HepG2 (cell line): ENCODE measurements around the gene WWP2. TPM values are rescaled to one million over a fixed set of nuclear protein-coding genes. Genes with fewer than 3 reads are reported as not detected.
"Not testable (repeated sequence)": the region's sequence is repeated elsewhere in the genome, so short reads cannot be mapped to it uniquely, and the experiment has no call there.

Experiments
- ATAC-seq: fragments of 200-7000 bp; cut with Tn5 transposase; 3 replicates; pipeline ENCODE4 v1.9.1; 2020; ENCODE audit warnings: mild to moderate bottlenecking, moderate library complexity
- BruUV-seq: library from RNA; stranded (reverse); fragments of 400-500 nt; replicated peaks from 2 replicates; lab custom pipeline; 2021; lab: Mats Ljungman, UMichigan
- CTCF ChIA-PET: fragments of 300-600 bp; formaldehyde crosslinking; extraction: SDS; loops from one replicate; lab custom pipeline; 2021; ENCODE audit warnings: low total read pairs, inconsistent platforms, low intra/inter-chr PET ratio; lab: Yijun Ruan, JAX
- POLR2A ChIA-PET: fragments of 350-600 bp; sonication (Branson Sonifier 250); formaldehyde crosslinking; loops from one replicate; lab custom pipeline; 2020; ENCODE audit warnings: antibody characterized with exemption, inconsistent platforms; lab: Yijun Ruan, JAX
- DNase-seq: peaks from one replicate; pipeline ENCODE4 v3.0.0-alpha.2; 2015; ENCODE audit warnings: low spot score
- FAIRE-seq: peaks from 3 replicates; lab custom pipeline; 2011; peaks lifted over from hg19 to GRCh38; lab: Jason Lieb, UNC
- H2AFZ ChIP-seq: one replicate; pipeline ENCODE4 v1.6.1; 2011; ENCODE audit warnings: low read length, inconsistent platforms
- H3K27ac ChIP-seq: fragments of 300-600 bp; 3 replicates; pipeline ENCODE4 v1.8.0; 2011; ENCODE audit warnings: mixed run types, mild to moderate bottlenecking, mixed read lengths, low read length, inconsistent platforms; ENCODE audit not compliant: insufficient read depth; ENCODE audit errors: extremely low read length
- H3K27me3 ChIP-seq, 2 experiments: fragments of 200-600 bp in 1 of 2; 2 replicates in 1 of 2; 3 replicates in 1 of 2; pipeline versions ENCODE4 v1.6.0 to v1.8.0; 2011; ENCODE audit warnings: low read length in 2 of 2, mild to moderate bottlenecking in 2 of 2, moderate library complexity in 2 of 2, inconsistent platforms in 1 of 2; ENCODE audit not compliant: insufficient read depth in 2 of 2, control insufficient read depth in 1 of 2
- H3K36me3 ChIP-seq, 2 experiments: fragments of 200-600 bp in 1 of 2; replicated peaks in 1 of 2; 2 replicates in 1 of 2; 3 replicates in 1 of 2; pipeline versions ENCODE4 v1.5.1 to v1.8.0; 2011; ENCODE audit warnings: low read length in 2 of 2, inconsistent platforms in 1 of 2; ENCODE audit not compliant: insufficient read depth in 2 of 2, control insufficient read depth in 1 of 2
- H3K4me1 ChIP-seq: 2 replicates; pipeline ENCODE4 v1.5.1; 2012; ENCODE audit warnings: low read length, inconsistent platforms; ENCODE audit not compliant: insufficient read depth
- H3K4me2 ChIP-seq: 2 replicates; pipeline ENCODE4 v1.6.0; 2011; ENCODE audit warnings: low read depth, low read length, inconsistent platforms
- H3K4me3 ChIP-seq, 3 experiments: fragments of 200-600 bp in 1 of 3; sonication (generic), shearing (Covaris generic) in 1 of 3; replicated peaks in 1 of 3; 2 replicates each; pipeline ENCODE4 v1.5.1; 2011 to 2016; ENCODE audit warnings: low read length in 3 of 3, inconsistent platforms in 2 of 3, low read depth in 2 of 3, mild to moderate bottlenecking in 2 of 3, control low read depth in 1 of 3, mixed read lengths in 1 of 3; ENCODE audit not compliant: insufficient read depth in 1 of 3
- H3K79me2 ChIP-seq: one replicate; pipeline ENCODE4 v1.6.1; 2011; ENCODE audit warnings: low read length, inconsistent platforms; ENCODE audit not compliant: insufficient read depth
- H3K9ac ChIP-seq: 2 replicates; pipeline ENCODE4 v1.6.0; 2011; ENCODE audit warnings: mild to moderate bottlenecking, low read depth, low read length, inconsistent platforms; ENCODE audit not compliant: insufficient read depth
- H3K9me3 ChIP-seq: 2 replicates; pipeline ENCODE4 v1.5.1; 2012; ENCODE audit warnings: mild to moderate bottlenecking, low read length
- H4K20me1 ChIP-seq: 2 replicates; pipeline ENCODE4 v1.6.0; 2011; ENCODE audit warnings: inconsistent platforms, mild to moderate bottlenecking, low read length, moderate library complexity; ENCODE audit not compliant: insufficient read depth
- HIVEP1 ChIP-seq: sonication (generic); formaldehyde crosslinking; IDR thresholded peaks from 2 replicates; pipeline ENCODE4 v1.4.0; 2020; ENCODE audit warnings: mild to moderate bottlenecking, missing genetic modification reagents
- HNF1B ChIP-seq: sonication (generic); formaldehyde crosslinking; IDR thresholded peaks from 2 replicates; pipeline ENCODE4 v1.5.1; 2020; ENCODE audit warnings: mild to moderate bottlenecking, moderate library complexity, missing genetic modification reagents
- KAT7 ChIP-seq: IDR thresholded peaks from 2 replicates; pipeline ENCODE4 v1.6.1; 2018; ENCODE audit warnings: borderline replicate concordance, missing compliant biosample characterization
- NFIB ChIP-seq: sonication (generic); formaldehyde crosslinking; IDR thresholded peaks from 2 replicates; pipeline ENCODE4 v1.9.0; 2021; ENCODE audit warnings: missing genetic modification reagents, mild to moderate bottlenecking, borderline replicate concordance
- PITX1 ChIP-seq: sonication (generic); formaldehyde crosslinking; IDR thresholded peaks from 2 replicates; pipeline ENCODE4 v1.5.1; 2020; ENCODE audit warnings: mild to moderate bottlenecking, missing genetic modification reagents
- ZBTB4 ChIP-seq: sonication (generic); formaldehyde crosslinking; IDR thresholded peaks from 2 replicates; pipeline ENCODE4 v1.4.0; 2020; ENCODE audit warnings: missing genetic modification reagents, mild to moderate bottlenecking, borderline replicate concordance
- ZNF121 ChIP-seq: sonication (generic); formaldehyde crosslinking; IDR thresholded peaks from 2 replicates; pipeline ENCODE4 v1.5.0; 2020; ENCODE audit warnings: mild to moderate bottlenecking, missing genetic modification reagents
- ZNF280D ChIP-seq: sonication (generic); formaldehyde crosslinking; IDR thresholded peaks from 2 replicates; pipeline ENCODE4 v1.5.1; 2020; ENCODE audit warnings: mild to moderate bottlenecking, missing genetic modification reagents
- ZNF547 ChIP-seq: sonication (generic); formaldehyde crosslinking; IDR thresholded peaks from 2 replicates; pipeline ENCODE4 v1.5.1; 2020; ENCODE audit warnings: mild to moderate bottlenecking, missing genetic modification reagents
- ZNF619 ChIP-seq: sonication (generic); formaldehyde crosslinking; IDR thresholded peaks from 2 replicates; pipeline ENCODE4 v1.4.0; 2020; ENCODE audit warnings: mild to moderate bottlenecking, missing genetic modification reagents
- ZNF670 ChIP-seq: sonication (generic); formaldehyde crosslinking; IDR thresholded peaks from 2 replicates; pipeline ENCODE4 v1.8.0; 2022; ENCODE audit warnings: mild to moderate bottlenecking, missing genetic modification reagents, borderline replicate concordance
- ZNF816 ChIP-seq: sonication (generic); formaldehyde crosslinking; IDR thresholded peaks from 2 replicates; pipeline ENCODE4 v1.8.0; 2022; ENCODE audit warnings: missing genetic modification reagents, mild to moderate bottlenecking, borderline replicate concordance
- WGBS: methylation state at CpG from one replicate; pipeline ENCODE4 v1.1.6; 2017; ENCODE audit warnings: low lambda C conversion rate; 5-methylcytosine and 5-hydroxymethylcytosine counted together
- in situ Hi-C: cut with HindIII; loops from 2 replicates; pipeline ENCODE4 v1.10.0; 2017; ENCODE audit warnings: low pct_unique_long_range_greater_than_20kb; ENCODE audit not compliant: extremely low pct_ligation_motif_present
- intact Hi-C: fragments of 100-400 bp; cut with micrococcal nuclease; formaldehyde crosslinking; loops from one replicate; pipeline ENCODE4 v1.10.0; 2022; ENCODE audit not compliant: unreplicated experiment
- polyA plus RNA-seq, 8 experiments: library from polyadenylated mRNA; depleted of rRNA in 3 of 8; stranded (reverse) in 7 of 8; unstranded in 1 of 8; fragments of >200 nt; fragmentation: Illumina TruSeq in 4 of 8; extraction: Trizol in 4 of 8; gene quantifications; 2 replicates each; pipeline versions ENCODE4 v1.2.1 to v1.2.3, GENCODE V29; 2011 to 2016; ENCODE audit warnings: low read depth in 4 of 8, missing spikeins in 1 of 8, mixed read lengths in 1 of 8; ENCODE audit not compliant: insufficient read depth in 1 of 8
- total RNA-seq, 5 experiments: library from RNA; depleted of rRNA; stranded (reverse); fragments of >200 nt; fragmentation: Illumina TruSeq; extraction: Trizol; gene quantifications; 2 replicates each; pipeline ENCODE4 v1.2.3, GENCODE V29; 2016; ENCODE audit warnings: low read depth in 1 of 5
- TF ChIP-seq, protein P1 (sequence below): sonication (generic); formaldehyde crosslinking; IDR thresholded peaks from 2 replicates; pipeline ENCODE4 v1.5.0; 2020; ENCODE audit warnings: mild to moderate bottlenecking, missing genetic modification reagents

Gene WWP2
- total and polyA plus RNA-seq, 2 of the 13 experiments (the other 11 are each of a cell fraction or from before 2014, with no cell fraction given): 11.4 to 28.2 TPM

- in situ Hi-C loops, DNase-seq, H4K20me1 ChIP-seq, H3K4me2 ChIP-seq, BruUV-seq, H3K27me3 ChIP-seq, H3K79me2 ChIP-seq, intact Hi-C loops, H3K9me3 ChIP-seq, H3K4me3 ChIP-seq, CTCF ChIA-PET, FAIRE-seq, H2AFZ ChIP-seq, H3K9ac ChIP-seq, ATAC-seq: not testable (repeated sequence)
- Histone ChIP-seq H3K4me1 (peaks cover 54% of the 10 kb centered on the region), H3K36me3 (peaks cover 11 to 12% of the 10 kb centered on the region in 2 experiments), H3K27ac (peak overlapping the region; percentile 82)
- POLR2A ChIA-PET: interaction anchor here (1.6 to 1.8 kb wide), 2 partner anchors 29 to 37 kb away, joined by 4 to 5 read pairs; partner anchors contain the start of genes NOB1 and WWP2
- 89% methylated on average over 6 of the region's 6 CpGs for WGBS
- TF ChIP-seq HIVEP1 (CRISPR knock-in tag): 0 out of 2 replicates have a peak, but pooled peaks have one; percentile 36
- TF ChIP-seq KAT7: 0 out of 2 replicates have a peak, but pooled peaks have one; percentile 18
- peak; percentile 66 for TF ChIP-seq ZNF121 (CRISPR knock-in tag)
- peak; percentile 66; the same call in 1 of the 2 replicates for TF ChIP-seq ZNF280D (CRISPR knock-in tag)
- peak; percentile 36; the same call in 1 of the 2 replicates for TF ChIP-seq ZBTB4 (CRISPR knock-in tag)
- 0 out of 2 replicates have a peak, but pooled peaks have one; percentile 30 for TF ChIP-seq ZNF816 (CRISPR knock-in tag)
- TF ChIP-seq NFIB (CRISPR knock-in tag): 0 out of 2 replicates have a peak, but pooled peaks have one; percentile 47
- 0 out of 2 replicates have a peak, but pooled peaks have one; percentile 14 for TF ChIP-seq ZNF547 (CRISPR knock-in tag)
- TF ChIP-seq ZNF670 (CRISPR knock-in tag): 0 out of 2 replicates have a peak, but pooled peaks have one; percentile 42
- TF ChIP-seq HNF1B (CRISPR knock-in tag): peak; percentile 75; the same call in 1 of the 2 replicates
- TF ChIP-seq ZNF619: 0 out of 2 replicates have a peak, but pooled peaks have one; percentile 45
- TF ChIP-seq PITX1: peak; percentile 26; the same call in 1 of the 2 replicates
- TF ChIP-seq, protein P1, sequence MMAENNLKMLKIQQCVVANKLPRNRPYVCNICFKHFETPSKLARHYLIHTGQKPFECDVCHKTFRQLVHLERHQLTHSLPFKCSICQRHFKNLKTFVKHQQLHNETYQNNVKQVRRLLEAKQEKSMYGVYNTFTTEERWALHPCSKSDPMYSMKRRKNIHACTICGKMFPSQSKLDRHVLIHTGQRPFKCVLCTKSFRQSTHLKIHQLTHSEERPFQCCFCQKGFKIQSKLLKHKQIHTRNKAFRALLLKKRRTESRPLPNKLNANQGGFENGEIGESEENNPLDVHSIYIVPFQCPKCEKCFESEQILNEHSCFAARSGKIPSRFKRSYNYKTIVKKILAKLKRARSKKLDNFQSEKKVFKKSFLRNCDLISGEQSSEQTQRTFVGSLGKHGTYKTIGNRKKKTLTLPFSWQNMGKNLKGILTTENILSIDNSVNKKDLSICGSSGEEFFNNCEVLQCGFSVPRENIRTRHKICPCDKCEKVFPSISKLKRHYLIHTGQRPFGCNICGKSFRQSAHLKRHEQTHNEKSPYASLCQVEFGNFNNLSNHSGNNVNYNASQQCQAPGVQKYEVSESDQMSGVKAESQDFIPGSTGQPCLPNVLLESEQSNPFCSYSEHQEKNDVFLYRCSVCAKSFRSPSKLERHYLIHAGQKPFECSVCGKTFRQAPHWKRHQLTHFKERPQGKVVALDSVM: peak; percentile 97
Observed at GRCh38 chr16:69791391-69791847, 29.3 kb downstream of the WWP2 start.
